ENCODE data around the gene EBNA1BP2.
"Not testable (repeated sequence)": the region's sequence is repeated elsewhere in the genome, so short reads cannot be mapped to it uniquely, and the experiment has no call there.

The EBNA1BP2 gene

DNA sequence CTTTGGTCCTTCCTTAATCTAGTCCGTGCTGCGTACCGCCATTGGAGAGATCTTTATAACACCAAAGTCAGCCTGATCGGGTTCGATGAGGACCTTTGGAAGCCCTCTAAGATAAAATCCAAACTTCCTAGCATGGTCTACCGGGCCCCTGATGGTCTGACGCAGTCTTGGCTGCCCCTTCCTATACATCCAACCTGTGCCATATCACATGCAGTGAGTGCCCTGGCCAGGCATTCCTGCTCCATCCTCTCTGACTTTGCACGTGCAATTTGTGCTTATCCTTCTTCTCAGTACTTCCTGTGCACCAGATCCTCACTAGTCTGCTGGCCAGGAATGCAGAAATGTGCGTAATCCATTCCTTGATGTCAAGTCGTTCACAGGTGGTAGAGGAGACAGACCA, 45.7 kb upstream of the EBNA1BP2 start:
- no peaks in the 10 kb centered on the region for H3K27me3 ChIP-seq (ENCODE audit: insufficient read depth, low read length, poor library complexity, severe bottlenecking)
- no peaks in the 10 kb centered on the region for H3K9me2 ChIP-seq (replicated peaks; ENCODE audit: low read depth, low read length)

DNA sequence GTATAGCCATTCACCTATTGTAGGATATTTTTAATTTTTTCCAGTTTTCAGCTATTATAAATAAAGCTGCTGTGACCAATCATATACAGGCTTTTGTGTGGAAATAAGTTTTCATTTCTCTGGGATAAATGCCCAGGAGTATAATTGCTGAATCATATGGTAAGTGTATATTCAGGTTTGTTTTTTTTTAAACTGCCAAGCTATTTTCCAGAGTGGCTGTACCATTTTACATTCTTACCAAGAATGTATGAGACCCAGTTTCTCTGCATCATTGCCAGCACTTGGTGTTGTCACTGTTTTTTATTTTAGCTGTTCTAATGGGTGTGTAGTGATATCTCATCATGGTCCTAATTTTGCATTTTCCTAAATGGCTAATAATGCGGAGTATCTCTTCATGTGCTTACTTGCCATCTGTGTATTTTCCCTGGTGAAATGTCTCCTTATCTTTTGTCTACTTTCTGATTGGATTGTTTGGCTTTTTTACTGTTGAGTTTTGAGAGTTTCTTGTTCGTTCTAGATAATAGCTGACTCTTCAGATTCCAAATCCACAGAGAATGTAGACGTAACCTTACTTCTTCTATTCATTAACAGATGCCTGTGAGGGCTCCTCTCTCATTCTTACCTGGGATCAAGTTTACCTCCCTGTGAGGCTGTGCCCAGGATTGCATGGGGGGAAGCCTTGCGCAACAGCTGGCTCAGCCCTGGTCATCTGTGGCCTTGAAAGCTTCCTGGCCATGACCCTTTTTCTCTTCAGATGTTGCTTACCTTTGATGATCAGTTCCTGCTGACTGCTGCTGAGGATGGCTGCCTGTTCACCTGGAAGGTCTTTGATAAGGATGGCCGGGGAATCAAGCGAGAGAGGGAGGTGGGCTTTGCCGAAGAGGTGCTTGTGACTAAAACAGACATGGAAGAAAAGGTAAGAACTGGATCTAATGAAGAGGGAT, 42.7 kb upstream of the EBNA1BP2 start:
- Histone ChIP-seq H3K9ac (ENCODE audit: low read depth, low read length, poor library complexity, severe bottlenecking) (no peak overlapping the region), H3K4me2 (ENCODE audit: low read depth, low read length, poor library complexity, severe bottlenecking) (no peak overlapping the region), H3K79me2 (ENCODE audit: insufficient read depth, low read length) (no peaks in the 10 kb centered on the region), H4K20me1 (ENCODE audit: insufficient read depth, low read length, poor library complexity, severe bottlenecking) (no peaks in the 10 kb centered on the region), H3K9me2 (replicated peaks; ENCODE audit: low read depth, low read length) (no peaks in the 10 kb centered on the region), H3F3A (ENCODE audit: low read depth) (no peaks in the 10 kb centered on the region), H3K4me3 (ENCODE audit: low read length, poor library complexity, severe bottlenecking) (no peak overlapping the region), H3K4me1 (ENCODE audit: insufficient read depth, low read length, poor library complexity, severe bottlenecking) (no peaks in the 10 kb centered on the region), H2AFZ (ENCODE audit: low read length) (no peak overlapping the region), H3K9me3 (ENCODE audit: insufficient read depth, low read depth, low read length) (no peaks in the 10 kb centered on the region), H3K36me3 (ENCODE audit: insufficient read depth, low read length) (no peaks in the 10 kb centered on the region), H3K27me3 (ENCODE audit: insufficient read depth, low read length, poor library complexity, severe bottlenecking) (no peaks in the 10 kb centered on the region)
- TF ChIP-seq EZH2phosphoT487 (IDR thresholded peaks at IDR 0.05; ENCODE audit: borderline replicate concordance): no peak
- TF ChIP-seq, protein P1, sequence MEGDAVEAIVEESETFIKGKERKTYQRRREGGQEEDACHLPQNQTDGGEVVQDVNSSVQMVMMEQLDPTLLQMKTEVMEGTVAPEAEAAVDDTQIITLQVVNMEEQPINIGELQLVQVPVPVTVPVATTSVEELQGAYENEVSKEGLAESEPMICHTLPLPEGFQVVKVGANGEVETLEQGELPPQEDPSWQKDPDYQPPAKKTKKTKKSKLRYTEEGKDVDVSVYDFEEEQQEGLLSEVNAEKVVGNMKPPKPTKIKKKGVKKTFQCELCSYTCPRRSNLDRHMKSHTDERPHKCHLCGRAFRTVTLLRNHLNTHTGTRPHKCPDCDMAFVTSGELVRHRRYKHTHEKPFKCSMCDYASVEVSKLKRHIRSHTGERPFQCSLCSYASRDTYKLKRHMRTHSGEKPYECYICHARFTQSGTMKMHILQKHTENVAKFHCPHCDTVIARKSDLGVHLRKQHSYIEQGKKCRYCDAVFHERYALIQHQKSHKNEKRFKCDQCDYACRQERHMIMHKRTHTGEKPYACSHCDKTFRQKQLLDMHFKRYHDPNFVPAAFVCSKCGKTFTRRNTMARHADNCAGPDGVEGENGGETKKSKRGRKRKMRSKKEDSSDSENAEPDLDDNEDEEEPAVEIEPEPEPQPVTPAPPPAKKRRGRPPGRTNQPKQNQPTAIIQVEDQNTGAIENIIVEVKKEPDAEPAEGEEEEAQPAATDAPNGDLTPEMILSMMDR (conservative IDR thresholded peaks at IDR 0.05; ENCODE audit: low read length): no peak

More for the DNA sequence above, 45.7 kb upstream of the EBNA1BP2 start:
- Histone ChIP-seq H4K20me1 (ENCODE audit: insufficient read depth, low read length, poor library complexity, severe bottlenecking) (no peaks in the 10 kb centered on the region), H3K4me2 (ENCODE audit: low read depth, low read length, poor library complexity, severe bottlenecking) (no peak overlapping the region), H3K36me3 (ENCODE audit: insufficient read depth, low read length) (no peaks in the 10 kb centered on the region), H3F3A (ENCODE audit: low read depth) (no peaks in the 10 kb centered on the region), H3K4me3 (ENCODE audit: low read length, poor library complexity, severe bottlenecking) (no peak overlapping the region), H3K79me2 (ENCODE audit: insufficient read depth, low read length) (no peaks in the 10 kb centered on the region), H3K9me3 (ENCODE audit: insufficient read depth, low read depth, low read length) (no peaks in the 10 kb centered on the region), H2AFZ (ENCODE audit: low read length) (no peak overlapping the region), H3K9ac (ENCODE audit: low read depth, low read length, poor library complexity, severe bottlenecking) (no peak overlapping the region), H3K4me1 (ENCODE audit: insufficient read depth, low read length, poor library complexity, severe bottlenecking) (no peaks in the 10 kb centered on the region)
- TF ChIP-seq EZH2phosphoT487 (IDR thresholded peaks at IDR 0.05; ENCODE audit: borderline replicate concordance): no peak
- TF ChIP-seq, protein P1 (conservative IDR thresholded peaks at IDR 0.05; ENCODE audit: low read length): no peak

DNA sequence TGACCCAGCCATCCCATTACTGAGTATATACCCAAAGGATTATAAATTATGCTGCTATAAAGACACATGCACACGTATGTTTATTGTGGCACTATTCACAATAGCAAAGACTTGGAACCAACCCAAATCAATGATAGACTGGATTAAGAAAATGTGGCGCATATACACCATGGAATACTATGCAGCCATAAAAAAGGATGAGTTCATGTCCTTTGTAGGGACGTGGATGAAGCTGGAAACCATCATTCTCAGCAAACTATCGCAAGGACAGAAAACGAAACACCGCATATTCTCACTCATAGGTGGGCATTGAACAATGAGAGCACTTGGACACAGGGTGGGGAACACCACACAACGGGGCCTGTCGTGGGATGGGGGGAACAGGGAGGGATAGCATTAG, 36.2 kb upstream of the EBNA1BP2 start:
- H3K4me2 ChIP-seq (ENCODE audit: low read depth, low read length, poor library complexity, severe bottlenecking); H3K9me2 ChIP-seq (replicated peaks; ENCODE audit: low read depth, low read length); H3K79me2 ChIP-seq (ENCODE audit: insufficient read depth, low read length); H3F3A ChIP-seq (ENCODE audit: low read depth); H4K20me1 ChIP-seq (ENCODE audit: insufficient read depth, low read length, poor library complexity, severe bottlenecking); H3K27me3 ChIP-seq (ENCODE audit: insufficient read depth, low read length, poor library complexity, severe bottlenecking); H3K9ac ChIP-seq (ENCODE audit: low read depth, low read length, poor library complexity, severe bottlenecking); H3K9me3 ChIP-seq (ENCODE audit: insufficient read depth, low read depth, low read length); H2AFZ ChIP-seq (ENCODE audit: low read length); H3K4me1 ChIP-seq (ENCODE audit: insufficient read depth, low read length, poor library complexity, severe bottlenecking); H3K36me3 ChIP-seq (ENCODE audit: insufficient read depth, low read length); H3K4me3 ChIP-seq (ENCODE audit: low read length, poor library complexity, severe bottlenecking): not testable (repeated sequence)

Measured in Loucy (cell line).